HG02884 (cell line): ENCODE measurements around the gene DNAH11.

Source experiments
- ATAC-seq: cut with Tn5 transposase; IDR thresholded peaks from one replicate; pipeline ENCODE4 v1.9.1; 2021; ENCODE audit warnings: mild to moderate bottlenecking, moderate library complexity; ENCODE audit not compliant: unreplicated experiment

The DNAH11 gene

GRCh38 chr7:21547501-21547900 lies 4.7 kb downstream of the DNAH11 start:
- ATAC-seq, result no peak

GRCh38 chr7:21548491-21548890 lies 5.7 kb downstream of the DNAH11 start:
- ATAC-seq, result no peak

GRCh38 chr7:21550076-21550475 lies 7.2 kb downstream of the DNAH11 start:
- no peak for ATAC-seq

- no peak for ATAC-seq
These were observed 8.1 kb downstream of the DNAH11 start for GRCh38 chr7:21550821-21551531.

DNA sequence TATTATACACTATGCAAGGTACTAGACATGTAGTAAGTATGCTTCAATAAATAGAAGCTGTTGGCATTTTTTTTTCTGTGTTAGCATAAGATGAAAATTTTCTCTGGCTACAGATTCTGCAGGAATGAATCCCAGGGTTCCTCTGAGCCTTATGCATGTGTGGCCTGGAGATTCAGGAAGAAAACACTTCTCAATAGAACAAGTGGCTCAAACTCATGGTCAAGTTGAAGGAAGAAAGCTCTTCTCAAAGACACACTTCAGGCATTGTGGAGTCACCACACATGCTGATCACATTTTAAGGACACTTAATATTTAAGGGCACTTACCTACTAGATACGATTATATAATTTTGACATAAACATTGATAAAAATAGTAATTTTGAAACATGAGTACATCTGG lies 19.5 kb downstream of the DNAH11 start:
- ATAC-seq, result no peak

GRCh38 chr7:21565614-21566013 lies 22.8 kb downstream of the DNAH11 start:
- ATAC-seq, result no peak

- ATAC-seq, result no peak
These were observed 23.3 kb downstream of the DNAH11 start for GRCh38 chr7:21566094-21566493.

DNA sequence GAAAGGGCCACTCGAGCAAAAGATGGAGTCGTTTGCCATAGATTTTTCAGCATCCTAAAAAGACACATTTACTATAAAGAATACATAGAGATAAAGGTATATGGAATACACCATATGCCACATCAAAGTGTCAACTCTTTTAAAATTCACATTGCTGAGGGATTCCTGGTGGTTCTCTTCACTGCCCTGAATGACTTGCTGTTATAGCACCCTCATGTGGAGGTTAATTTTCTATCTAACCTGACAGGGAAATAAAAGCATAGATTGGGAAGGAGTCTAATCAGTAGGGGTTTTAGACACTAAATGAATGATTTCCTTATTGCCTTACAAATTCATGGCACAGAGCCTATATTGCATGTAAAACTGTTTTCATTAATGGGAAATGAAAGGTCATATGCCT lies 25.9 kb downstream of the DNAH11 start:
- no peak for ATAC-seq

- ATAC-seq, result no peak
These were observed 29.8 kb downstream of the DNAH11 start for GRCh38 chr7:21572331-21573313.

GRCh38 chr7:21579341-21580072 lies 36.7 kb downstream of the DNAH11 start:
- peak; percentile 23 for ATAC-seq

GRCh38 chr7:21580073-21580521 lies 37.3 kb downstream of the DNAH11 start:
- ATAC-seq, result peak; percentile 44

DNA sequence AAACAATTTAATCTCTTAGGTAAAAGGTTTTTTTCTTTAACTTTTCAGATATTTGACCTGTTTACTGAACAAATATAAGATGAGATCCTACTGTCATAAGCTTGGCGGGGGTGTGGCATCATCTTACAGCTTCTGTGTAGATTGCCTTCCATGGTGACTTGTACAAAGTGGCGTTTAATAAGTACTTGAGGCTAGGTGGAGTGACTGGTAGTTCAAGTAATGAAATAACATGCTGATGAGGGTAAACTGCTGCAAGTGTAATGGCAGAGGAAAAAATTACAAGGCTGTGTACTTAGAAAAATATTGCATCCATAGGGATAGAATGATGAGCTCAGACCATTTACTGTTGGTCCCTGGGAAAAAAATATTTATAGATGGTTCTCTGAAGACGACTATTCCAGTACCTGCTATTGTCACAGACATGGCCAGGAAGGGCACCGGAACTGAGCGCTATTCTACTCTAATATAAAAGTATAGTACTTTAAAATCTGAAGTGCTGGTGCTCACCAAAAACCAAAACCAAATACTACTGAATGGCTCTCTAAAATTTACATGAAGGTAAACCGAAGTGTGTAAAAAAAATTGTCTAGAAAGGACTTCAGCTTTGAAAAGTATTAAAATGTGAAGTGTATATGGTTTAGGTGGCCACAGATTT lies 42.4 kb downstream of the DNAH11 start:
- no peak for ATAC-seq

DNA sequence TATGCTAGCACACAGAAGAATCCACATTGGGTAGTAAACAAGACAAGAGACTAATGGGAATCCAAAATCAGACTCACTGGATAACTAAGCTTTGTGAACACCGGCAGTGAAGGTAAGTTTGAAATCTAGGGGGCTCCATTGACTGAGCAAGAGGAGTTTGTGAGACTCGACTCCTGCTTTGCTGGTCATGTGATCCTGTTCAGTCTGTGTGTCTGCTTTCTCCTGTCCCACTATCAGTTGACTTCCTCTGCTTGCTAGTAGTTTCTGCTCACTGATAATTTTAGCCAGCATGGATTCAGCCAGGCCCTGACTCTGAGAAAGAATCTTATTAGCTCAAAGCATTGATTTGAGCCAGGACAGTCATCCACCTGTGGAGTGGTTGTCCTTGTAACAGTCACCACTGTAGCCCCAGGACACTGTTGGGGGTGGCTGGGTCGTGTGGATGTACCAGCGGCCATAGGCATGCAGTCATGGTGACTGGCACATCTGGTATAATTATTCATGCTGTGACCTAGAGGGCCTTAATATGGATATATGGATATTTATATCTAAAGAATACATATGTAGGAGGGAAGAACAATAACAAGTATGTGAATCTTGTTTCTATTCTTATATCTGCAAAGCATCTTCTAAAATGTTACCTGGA lies 44.4 kb downstream of the DNAH11 start:
- ATAC-seq, result no peak

- no peak for ATAC-seq
These were observed 54.0 kb downstream of the DNAH11 start for GRCh38 chr7:21596801-21597200.

DNA sequence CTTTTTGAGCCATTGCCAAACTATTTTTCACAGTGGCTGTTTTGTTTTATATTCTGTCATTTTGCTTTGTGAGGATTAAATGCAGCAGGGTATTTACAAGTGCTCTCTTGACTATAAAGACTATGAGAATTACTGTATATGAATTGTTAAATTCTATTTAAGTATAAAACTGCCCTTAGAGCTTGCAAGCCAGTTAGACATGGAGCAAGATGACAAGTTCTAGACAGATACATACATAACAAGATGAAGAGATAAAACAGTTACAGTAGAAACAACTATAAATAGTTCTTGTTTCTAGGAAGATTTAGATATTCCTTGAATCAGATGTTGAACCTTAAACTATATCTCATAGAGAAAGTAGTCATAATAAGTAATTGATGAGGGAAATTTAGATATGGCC lies 60.6 kb downstream of the DNAH11 start:
- ATAC-seq, result no peak

- no peak for ATAC-seq
These were observed 61.3 kb downstream of the DNAH11 start for GRCh38 chr7:21603972-21604749.

DNA sequence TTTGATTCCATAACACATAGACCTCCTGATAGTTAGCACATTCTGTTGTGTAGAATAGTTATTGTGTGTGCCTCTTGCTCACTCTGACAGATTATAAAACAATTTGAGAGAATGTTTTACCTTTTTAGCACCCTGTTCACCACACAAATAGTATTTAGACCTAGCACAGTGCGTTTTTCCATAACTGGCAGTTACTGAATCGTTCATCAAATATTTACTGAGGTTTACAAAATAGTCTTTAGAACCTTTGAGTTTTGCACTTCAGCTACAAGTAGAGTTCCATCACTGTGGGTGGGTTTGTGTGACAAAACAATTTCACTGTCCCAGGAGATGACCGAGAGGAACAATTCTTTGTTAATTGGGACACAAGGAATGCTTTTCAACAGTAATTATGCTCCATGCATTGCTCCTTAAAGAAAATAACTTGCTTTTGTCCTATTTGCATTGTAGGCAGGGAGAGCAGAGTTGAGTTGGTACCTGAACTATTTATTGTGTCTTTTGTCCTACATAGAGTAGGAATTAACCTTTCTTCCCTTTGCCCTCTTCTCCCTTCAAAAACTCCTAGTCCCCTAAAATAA lies 62.3 kb downstream of the DNAH11 start:
- no peak for ATAC-seq

- no peak for ATAC-seq
These were observed 65.6 kb downstream of the DNAH11 start for GRCh38 chr7:21608465-21608864.

DNA sequence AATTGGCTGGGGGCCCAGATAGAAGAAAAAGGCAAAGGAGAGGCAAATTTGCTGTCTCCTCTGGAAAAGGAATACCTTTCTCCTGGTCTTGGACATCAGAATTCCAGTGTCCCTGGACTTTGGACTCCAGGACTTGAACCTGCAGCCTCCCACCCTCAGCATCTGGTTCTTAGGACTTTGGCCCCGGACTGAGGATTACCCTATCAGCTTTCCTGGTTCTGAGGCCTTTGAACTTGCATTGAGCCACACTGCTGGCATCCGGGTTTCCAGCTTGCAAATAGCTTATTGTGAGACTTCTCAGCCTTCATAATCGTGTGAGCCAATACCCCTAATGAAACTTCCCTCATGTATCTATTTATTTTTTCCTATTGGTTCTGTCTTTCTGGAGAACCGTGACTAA lies 68.3 kb downstream of the DNAH11 start:
- ATAC-seq, result no peak
